Activated CD8-positive, alpha-beta memory T cell treated with anti-CD3 and anti-CD28 coated beads, Interleukin-2, amount 50 U/mL, for 1 hour (primary cell): ENCODE data around the gene DNAJC7.
"Not testable (repeated sequence)": the region's sequence is repeated elsewhere in the genome, so short reads cannot be mapped to it uniquely, and the experiment has no call there.

Experiments
- DNase-seq: peaks from one replicate; pipeline ENCODE4 v3.0.0-alpha.2; 2020; ENCODE audit errors: extremely low read depth

DNAJC7 gene

GRCh38 chr17:42012363-42012762, 4.9 kb downstream of the DNAJC7 start:
- DNase-seq, result not testable (repeated sequence)

DNA sequence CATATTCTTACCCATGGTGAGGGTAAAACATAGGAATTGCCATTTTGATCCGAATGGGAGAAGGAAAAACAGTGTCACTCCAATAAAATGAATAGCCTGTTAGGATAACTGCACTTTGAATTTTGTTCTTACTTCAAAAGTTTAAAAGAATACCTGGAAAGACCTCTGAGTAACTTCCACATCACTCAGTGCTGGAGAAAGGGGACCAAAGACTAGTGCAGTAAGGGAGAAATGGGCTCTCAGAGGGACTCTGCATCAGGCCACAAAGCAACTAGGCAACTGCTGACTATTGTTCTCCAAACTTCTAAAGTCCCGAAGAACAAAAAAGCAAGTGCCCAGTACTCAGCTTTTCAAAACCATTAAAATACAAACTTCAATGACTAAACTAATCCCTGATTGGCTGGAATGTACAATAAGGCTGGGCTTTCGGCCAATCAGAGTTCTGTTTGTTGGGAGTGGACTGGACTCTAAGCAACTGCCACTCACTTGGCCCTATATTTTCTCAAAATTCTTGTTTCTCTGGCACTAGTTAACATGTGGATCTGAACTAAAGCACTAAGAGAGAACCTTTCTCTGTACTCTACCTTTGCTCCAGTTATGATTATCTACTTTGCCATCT, 6.2 kb downstream of the DNAJC7 start:
- DNase-seq, result no peak

- not testable (repeated sequence) for DNase-seq
Measured at GRCh38 chr17:42010266-42010680, 7.0 kb downstream of the DNAJC7 start.

DNA sequence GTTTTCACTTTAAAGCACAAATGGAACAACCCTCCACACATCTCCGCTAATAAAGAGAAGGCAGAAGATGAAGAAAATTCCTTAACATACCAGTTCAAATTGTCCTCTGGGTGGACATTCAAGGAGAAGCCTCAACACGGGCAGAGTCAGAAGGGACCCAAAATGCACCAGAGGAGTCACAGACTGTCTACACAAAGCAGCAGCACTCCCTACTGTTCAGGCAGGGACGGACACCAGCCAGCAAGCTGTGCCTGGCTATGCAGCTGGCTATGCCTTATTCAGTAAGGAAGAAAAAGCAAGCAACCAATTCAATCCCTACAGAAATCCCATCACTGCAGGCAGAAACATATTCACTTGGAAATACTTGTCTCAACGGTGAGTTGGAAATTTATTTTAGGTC, 8.1 kb downstream of the DNAJC7 start:
- no peak for DNase-seq

DNA sequence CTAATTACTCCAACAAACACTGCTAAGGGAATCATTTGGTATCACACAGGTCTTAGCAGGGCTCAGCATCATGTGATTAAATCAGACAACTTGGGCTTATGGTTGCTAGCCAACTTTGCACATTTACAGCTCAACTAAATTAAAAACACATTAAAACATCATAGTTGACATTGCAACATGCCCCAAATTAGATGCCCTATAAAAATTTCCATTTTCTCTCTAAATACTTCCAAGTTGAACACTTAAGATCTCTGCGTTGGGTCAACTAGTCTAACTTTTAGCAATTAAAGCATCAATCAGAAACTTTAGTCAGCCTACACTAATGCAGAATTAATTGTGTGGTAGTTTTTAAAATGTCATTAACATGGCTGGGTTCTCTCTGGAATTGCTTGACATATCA, 12.1 kb downstream of the DNAJC7 start:
- no peak for DNase-seq

- no peak for DNase-seq
Measured at GRCh38 chr17:42002792-42003301, 14.4 kb downstream of the DNAJC7 start.

DNA sequence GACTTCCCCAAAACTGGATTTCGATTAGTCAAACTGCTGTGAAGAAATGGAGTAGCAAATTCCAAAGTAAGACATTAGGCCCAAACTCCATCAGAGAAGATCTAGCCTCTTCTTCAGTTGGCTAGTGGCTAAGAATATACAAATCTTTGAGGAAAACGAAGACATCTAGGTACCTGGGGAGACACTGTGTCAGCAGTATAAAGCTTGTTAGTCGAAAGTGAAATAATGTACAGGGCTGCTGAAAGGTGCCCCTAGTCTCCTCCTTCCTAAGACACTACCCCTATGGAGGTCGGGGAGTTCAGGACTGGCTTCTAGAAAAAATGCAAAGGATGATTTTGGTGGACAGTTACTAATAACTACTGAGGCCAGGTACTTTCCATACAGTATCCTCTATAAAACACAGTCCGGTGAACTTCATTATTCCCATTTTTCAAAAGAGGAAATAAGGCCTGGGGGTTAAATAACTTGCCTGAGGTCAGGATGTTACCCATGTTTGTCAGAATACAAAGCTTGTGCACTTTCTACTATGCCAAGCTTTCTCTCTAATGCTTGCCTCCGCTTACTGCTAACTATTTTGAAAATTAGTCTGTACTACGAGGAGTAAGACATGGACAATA, 15.0 kb downstream of the DNAJC7 start:
- DNase-seq, result no peak

- DNase-seq, result no peak
Measured at GRCh38 chr17:42001729-42002128, 15.5 kb downstream of the DNAJC7 start.

DNA sequence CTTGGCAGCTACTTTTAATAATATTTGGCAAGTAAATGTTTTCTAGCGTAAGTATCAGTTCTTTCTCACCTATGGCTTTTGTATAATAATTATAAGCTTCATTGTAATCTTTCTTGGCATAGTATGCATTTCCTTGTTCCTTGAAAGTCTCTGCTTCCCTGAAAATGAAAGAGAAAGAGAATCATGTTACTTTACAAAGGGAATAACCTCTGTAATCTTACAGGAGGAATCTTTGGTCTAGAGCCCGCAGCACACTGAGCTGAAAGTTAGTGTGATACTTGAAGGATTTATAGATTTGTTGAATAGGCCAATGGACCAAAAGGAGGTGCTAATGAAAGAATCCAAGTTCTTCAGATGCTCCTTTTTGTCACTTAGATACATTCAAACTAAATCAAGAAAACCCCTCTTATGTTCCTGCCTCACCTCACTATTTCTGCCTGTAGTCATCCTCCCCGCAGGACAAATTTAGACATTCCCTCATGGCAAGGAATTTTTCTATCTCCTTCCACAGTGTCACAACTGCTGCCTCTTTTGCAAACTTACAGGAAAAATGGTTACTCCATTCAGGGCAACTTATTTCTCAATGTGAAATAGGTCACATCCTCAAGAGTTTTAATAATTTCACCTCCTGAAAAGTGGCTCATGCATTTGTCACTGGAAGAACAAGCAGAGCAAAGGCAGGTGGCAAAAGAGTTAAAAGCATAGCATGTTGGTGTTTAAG, 16.7 kb downstream of the DNAJC7 start:
- no peak for DNase-seq

- DNase-seq, result no peak
Measured at GRCh38 chr17:41998497-41998896, 18.7 kb downstream of the DNAJC7 start.

- DNase-seq, result no peak
Measured at GRCh38 chr17:41996855-41997164, 20.4 kb downstream of the DNAJC7 start.

GRCh38 chr17:41992576-41992975, 24.7 kb downstream of the DNAJC7 start:
- no peak for DNase-seq

DNA sequence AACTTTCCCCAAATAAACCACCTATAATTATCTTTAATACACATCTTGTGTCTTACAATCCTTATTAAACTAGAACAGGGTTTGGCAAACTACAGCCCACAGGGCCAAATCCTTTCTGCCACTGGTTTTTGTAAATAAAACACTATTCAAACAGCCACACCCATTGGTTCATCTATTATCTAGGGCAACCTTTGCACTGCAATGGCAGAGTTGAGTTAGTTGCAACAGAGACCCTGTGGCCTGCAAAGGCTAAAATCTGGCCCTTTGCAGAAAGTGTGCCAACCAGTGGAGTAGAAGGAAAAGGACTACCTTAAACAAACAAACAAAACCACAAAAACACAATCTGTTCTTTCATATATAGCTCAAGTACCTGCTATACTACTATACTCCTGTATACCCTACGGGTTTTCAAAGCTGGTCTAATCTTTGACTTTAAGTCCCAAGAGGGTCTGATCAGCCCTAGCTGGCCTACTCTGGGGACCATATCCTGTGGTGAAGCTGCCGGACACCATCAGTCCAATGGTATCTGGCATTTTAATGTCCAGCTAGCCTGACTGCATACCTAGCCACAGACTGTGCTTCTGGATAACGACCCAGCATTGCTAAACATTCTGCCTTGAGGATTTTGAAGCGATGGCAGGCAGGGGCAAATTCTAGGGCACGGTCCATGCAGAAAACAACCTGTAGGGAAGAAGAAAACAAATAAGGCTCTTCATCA, 27.4 kb downstream of the DNAJC7 start:
- no peak for DNase-seq

DNA sequence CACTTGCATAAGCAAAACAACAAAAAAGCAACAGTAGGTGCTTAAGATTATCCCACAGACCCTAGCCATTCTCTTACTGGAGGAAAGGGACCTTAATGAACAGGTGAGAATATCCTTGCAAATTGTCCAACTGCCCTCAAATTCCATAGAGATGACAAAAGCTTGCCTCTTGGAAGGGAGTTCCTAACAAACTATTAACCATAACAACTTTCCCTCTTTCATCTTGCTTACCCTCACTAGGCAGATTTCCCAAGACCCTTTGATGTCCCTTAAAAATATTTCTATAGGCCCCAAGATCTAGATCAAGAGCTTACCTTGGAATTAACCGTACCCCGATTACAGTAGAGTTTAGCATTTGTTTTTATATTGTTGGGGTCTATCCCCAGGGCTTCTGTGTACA, 28.8 kb downstream of the DNAJC7 start:
- DNase-seq, result no peak

GRCh38 chr17:41987642-41988041, 29.6 kb downstream of the DNAJC7 start:
- DNase-seq, result no peak

DNA sequence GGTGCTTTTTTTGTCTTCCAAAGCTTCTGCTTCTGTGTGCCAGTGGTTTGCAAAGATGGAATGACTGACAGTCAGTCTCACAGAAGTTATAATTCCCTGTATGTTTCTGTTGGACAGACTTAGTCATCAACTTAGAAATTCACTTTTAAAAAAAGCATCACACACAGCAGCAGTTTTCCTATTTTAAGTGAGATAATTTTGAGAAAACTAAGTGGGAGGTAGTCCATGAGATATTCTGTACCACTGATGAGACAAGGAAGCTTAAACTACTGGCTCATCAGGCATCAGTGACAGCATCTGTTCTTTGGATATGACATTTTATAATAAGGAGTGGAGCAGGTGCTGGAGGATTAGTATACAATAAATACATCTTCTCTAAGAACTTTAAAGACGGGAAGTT, 30.6 kb downstream of the DNAJC7 start:
- DNase-seq, result no peak

DNA sequence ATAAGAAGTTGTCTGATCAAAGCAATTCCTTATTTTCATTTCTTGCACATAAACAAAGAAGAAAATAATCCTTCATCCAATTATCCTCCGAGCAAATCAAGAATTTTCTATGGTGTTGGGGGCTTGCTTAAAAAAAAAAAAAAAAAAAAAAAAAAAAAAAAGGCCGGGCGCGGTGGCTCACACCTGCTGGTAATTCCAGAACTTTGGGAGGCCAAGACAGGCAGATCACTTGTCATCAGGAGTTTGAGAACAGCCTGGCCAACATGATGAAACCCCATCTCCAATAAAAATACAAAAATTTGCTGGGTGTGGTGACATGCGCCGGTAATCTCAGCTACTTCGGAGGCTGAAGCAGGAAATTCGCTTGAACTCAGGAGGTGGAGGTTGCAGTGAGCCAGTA, 31.3 kb downstream of the DNAJC7 start:
- DNase-seq, result no peak

DNA sequence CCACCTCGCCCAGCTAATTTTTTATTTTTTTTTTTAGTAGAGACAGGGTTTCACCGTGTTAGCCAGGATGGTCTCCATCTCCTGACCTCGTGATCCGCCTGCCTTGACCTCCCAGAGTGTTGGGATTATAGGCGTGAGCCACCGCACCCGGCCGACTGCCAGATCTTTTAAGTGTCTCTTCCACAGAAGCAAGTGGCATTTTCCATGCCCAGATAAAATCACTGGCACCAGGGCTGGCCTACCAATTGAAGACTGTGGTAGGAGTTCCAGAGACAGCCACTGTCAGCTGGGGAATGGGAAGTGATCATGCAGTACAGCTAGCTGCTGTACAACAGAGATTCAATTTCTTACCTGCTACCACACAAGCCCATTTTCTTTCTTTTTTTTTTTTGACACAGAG, 32.8 kb downstream of the DNAJC7 start:
- no peak for DNase-seq

- no peak for DNase-seq
Measured at GRCh38 chr17:41982026-41982760, 35.0 kb downstream of the DNAJC7 start.

DNA sequence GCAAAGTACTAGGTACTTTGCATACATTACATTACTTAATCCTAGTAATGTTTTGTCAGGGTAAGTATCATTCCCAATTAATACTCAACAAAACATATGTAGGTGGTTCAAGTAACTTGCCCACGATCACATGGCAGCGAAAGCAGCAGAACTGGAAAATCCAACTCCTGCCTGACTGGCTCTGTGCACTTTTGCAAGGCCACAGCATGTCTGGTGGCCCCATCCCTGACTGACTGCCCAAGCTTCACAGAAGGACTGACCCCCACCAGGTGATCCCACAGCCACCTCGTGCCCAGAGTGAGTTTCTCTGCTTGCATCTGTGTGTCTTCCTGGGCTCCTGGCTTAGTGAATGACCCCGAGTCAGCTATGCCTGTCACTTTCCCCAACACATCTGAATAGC, 39.2 kb downstream of the DNAJC7 start:
- no peak for DNase-seq

DNA sequence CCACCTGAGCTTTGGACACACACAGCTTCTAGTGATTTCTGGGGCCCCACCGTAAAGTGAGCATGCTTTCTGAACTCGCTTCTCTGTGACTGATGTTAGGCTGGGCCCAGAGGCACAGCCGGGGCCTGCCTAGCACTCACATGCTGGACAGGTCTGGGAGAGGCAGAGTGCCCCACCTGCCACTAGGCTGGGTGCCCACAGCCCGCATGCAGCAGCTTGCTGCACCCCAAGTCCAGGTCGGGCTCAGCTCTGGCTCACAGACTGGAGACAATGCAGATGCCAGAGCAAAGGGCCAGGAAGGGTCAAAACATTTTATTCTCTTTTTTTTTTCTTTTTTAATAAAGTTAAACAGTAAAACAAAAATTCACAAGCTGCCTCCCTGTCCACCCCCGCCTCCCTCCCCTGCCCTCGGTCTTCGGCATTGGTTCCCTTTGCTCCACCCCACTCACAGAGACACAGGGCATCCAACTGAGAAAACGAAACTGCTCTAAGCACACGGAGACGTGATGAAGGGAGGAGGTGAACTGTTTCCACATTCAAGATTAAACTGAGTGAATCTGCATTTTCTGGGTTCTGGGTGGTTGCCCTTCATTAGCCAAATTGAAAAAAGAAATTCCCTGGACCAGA, 41.0 kb downstream of the DNAJC7 start:
- no peak for DNase-seq
